Panc1 (cell line): Measurements from ENCODE around the gene DDAH1. TPM values are rescaled to one million over a fixed set of nuclear protein-coding genes. Genes with fewer than 3 reads are reported as not detected.
A peak's percentile ranks its signal among the peaks of the same experiment; 100 is the strongest.

Experiments
- ATAC-seq: fragments of 200-7000 bp; cut with Tn5 transposase; 2 replicates; pipeline ENCODE4 v1.9.1; 2020; ENCODE audit warnings: mild to moderate bottlenecking, moderate library complexity
- BruUV-seq: library from RNA; stranded (reverse); fragments of 400-500 nt; replicated peaks from 2 replicates; lab custom pipeline; 2021; lab: Mats Ljungman, UMichigan
- CTCF ChIA-PET: fragments of 300-600 bp; sonication (Branson Sonifier 250); formaldehyde crosslinking; loops from one replicate; lab custom pipeline; 2022; ENCODE audit warnings: antibody characterized with exemption; lab: Charles Lee
- POLR2A ChIA-PET: fragments of 300-600 bp; sonication (Branson Sonifier 250); formaldehyde crosslinking; loops from one replicate; lab custom pipeline; 2022; ENCODE audit warnings: antibody characterized with exemption; lab: Charles Lee
- DNase-seq: peaks from one replicate; pipeline ENCODE4 v3.0.0-alpha.2; 2010; ENCODE audit warnings: low read depth, low spot score
- H3K27ac ChIP-seq: 2 replicates; pipeline ENCODE4 v1.5.1; 2011; ENCODE audit warnings: mild to moderate bottlenecking, low read length, inconsistent platforms
- H3K27me3 ChIP-seq: fragments of 200-500 bp; sonication (Bioruptor generic); 2 replicates; pipeline ENCODE4 v1.6.0; 2014; ENCODE audit warnings: low read length, inconsistent platforms; ENCODE audit not compliant: control insufficient read depth, insufficient read depth
- H3K36me3 ChIP-seq: fragments of 200-500 bp; sonication (Bioruptor generic); 2 replicates; pipeline ENCODE4 v1.5.1; 2014; ENCODE audit warnings: inconsistent platforms, mild to moderate bottlenecking, low read length, moderate library complexity; ENCODE audit not compliant: control insufficient read depth, insufficient read depth
- H3K4me1 ChIP-seq: 2 replicates; pipeline ENCODE4 v1.5.1; 2011; ENCODE audit warnings: inconsistent platforms, mild to moderate bottlenecking, low read length, moderate library complexity; ENCODE audit not compliant: control insufficient read depth, insufficient read depth
- H3K4me3 ChIP-seq, 2 experiments: 2 replicates each; pipeline ENCODE4 v1.5.1; 2011 to 2012; ENCODE audit warnings: low read depth in 2 of 2, low read length in 2 of 2, mild to moderate bottlenecking in 2 of 2, inconsistent platforms in 1 of 2, moderate library complexity in 1 of 2
- H3K9me3 ChIP-seq: fragments of 200-500 bp; sonication (Bioruptor generic); 2 replicates; pipeline ENCODE4 v1.5.1; 2014; ENCODE audit warnings: low read depth, mild to moderate bottlenecking, inconsistent platforms, low read length, moderate library complexity; ENCODE audit not compliant: control insufficient read depth, insufficient read depth
- CTCF ChIP-seq: fragments of 450-650 bp; IDR thresholded peaks from 2 replicates; pipeline ENCODE4 v1.5.1; 2017; ENCODE audit warnings: mild to moderate bottlenecking
- POLR2AphosphoS5 ChIP-seq: IDR thresholded peaks from 2 replicates; pipeline ENCODE4 v1.6.1; 2012; ENCODE audit warnings: mild to moderate bottlenecking, low read depth, low read length, moderate library complexity
- REST ChIP-seq, 2 experiments: IDR thresholded peaks; 2 replicates each; pipeline ENCODE4 v1.6.1; 2011 to 2012; ENCODE audit warnings: low read depth in 2 of 2, control low read depth in 1 of 2, low read length in 1 of 2, mild to moderate bottlenecking in 1 of 2, moderate library complexity in 1 of 2; ENCODE audit not compliant: insufficient read depth in 1 of 2
- SIN3A ChIP-seq: IDR thresholded peaks from 2 replicates; pipeline ENCODE4 v1.6.1; 2012; ENCODE audit warnings: low read depth, mild to moderate bottlenecking, low read length, moderate library complexity, borderline replicate concordance; ENCODE audit not compliant: insufficient read depth
- TCF7L2 ChIP-seq: IDR thresholded peaks from 2 replicates; pipeline ENCODE4 v1.6.1; 2011; ENCODE audit warnings: mild to moderate bottlenecking, low read depth, low read length, inconsistent platforms
- in situ Hi-C: cut with HindIII; loops from 2 replicates; pipeline ENCODE4 v1.10.0; 2016; ENCODE audit warnings: low sequenced_read_pairs, low pct_unique_long_range_greater_than_20kb
- intact Hi-C: fragments of 100-400 bp; cut with micrococcal nuclease; formaldehyde crosslinking; loops from one replicate; pipeline ENCODE4 v1.10.0; 2022; ENCODE audit not compliant: unreplicated experiment
- total RNA-seq: library from RNA; stranded (reverse); gene quantifications from one replicate; pipeline ENCODE4 v1.2.1, GENCODE V29; 2021; ENCODE audit not compliant: unreplicated experiment

The DDAH1 gene
- total RNA-seq, 1 experiment from 2014 or later, result 85.4 TPM

- H3K36me3 ChIP-seq, result peaks cover 36% of the 10 kb centered on the region
- ATAC-seq (no peak), DNase-seq (no peak)
- H3K4me1 ChIP-seq, result peaks cover 37% of the 10 kb centered on the region
- intact Hi-C loops (no loop called here), in situ Hi-C loops (no loop called here)
- TF ChIP-seq TCF7L2, result no peak
- no peak for TF ChIP-seq REST (IDR thresholded peaks at IDR 0.05; ENCODE audit: insufficient read depth in 1 of 2, low read depth in 2 of 2, low read length in 1 of 2)
- no peak for TF ChIP-seq CTCF
- no peak for TF ChIP-seq POLR2AphosphoS5
- TF ChIP-seq SIN3A, result no peak
- H3K27me3 ChIP-seq, result no peaks in the 10 kb centered on the region
- peak overlapping the region; percentile 97 for H3K27ac ChIP-seq
- H3K4me3 ChIP-seq, result peak overlapping the region in 1 of 2 experiments; percentile 88; a peak in 2 of 4 replicates
- H3K9me3 ChIP-seq, result no peaks in the 10 kb centered on the region
- no TSS peak for BruUV-seq
- ChIA-PET POLR2A (no interaction called here), CTCF (interaction anchor here (1.1 kb wide), 1 partner anchor 14 kb away, joined by 3 read pairs; the partner anchor contains the start of gene C1orf52)
Measured at GRCh38 chr1:85273397-85273796, 191.6 kb downstream of the DDAH1 start.

GRCh38 chr1:85268801-85269585, 196.0 kb downstream of the DDAH1 start:
- TF ChIP-seq SIN3A (no peak), CTCF (no peak), TCF7L2 (no peak), REST (IDR thresholded peaks at IDR 0.05; ENCODE audit: insufficient read depth in 1 of 2, low read depth in 2 of 2, low read length in 1 of 2) (no peak), POLR2AphosphoS5 (no peak)
- DNase-seq (no peak), ATAC-seq (no peak)
- POLR2A ChIA-PET, result no interaction called here
- H3K4me3 ChIP-seq, result no peak overlapping the region
- CTCF ChIA-PET, result interaction anchor here (0.7 kb wide), 1 partner anchor 90 kb away, joined by 4 read pairs; no protein-coding TSS in a partner anchor
- peaks cover 57% of the 10 kb centered on the region for H3K36me3 ChIP-seq
- BruUV-seq, result no TSS peak
- no peaks in the 10 kb centered on the region for H3K9me3 ChIP-seq
- intact Hi-C loops (no loop called here), in situ Hi-C loops (no loop called here)
- peaks cover 13% of the 10 kb centered on the region for H3K4me1 ChIP-seq
- no peaks in the 10 kb centered on the region for H3K27me3 ChIP-seq
- H3K27ac ChIP-seq, result no peak overlapping the region
